Esophagus squamous epithelium (tissue), 4 donors: ENCODE data around the gene MIEF2.

Source experiments
- POLR2A ChIP-seq, 4 donors: fragments of 450-650 bp; IDR thresholded peaks; one replicate each; pipeline ENCODE4 v1.6.1; 2017; ENCODE audit warnings: antibody characterized with exemption in 4 of 4, mild to moderate bottlenecking in 4 of 4, moderate library complexity in 3 of 4
- TF ChIP-seq, protein P1 (sequence below), 6 experiments: fragments of 450-650 bp in 4 of 6; fragments of 200-600 bp in 2 of 6; sonication (generic) in 2 of 6; IDR thresholded peaks; one replicate each; pipeline ENCODE4 v1.5.1; 2016 to 2019; ENCODE audit warnings: antibody characterized with exemption in 6 of 6, mild to moderate bottlenecking in 4 of 6, moderate library complexity in 4 of 6

DNA sequence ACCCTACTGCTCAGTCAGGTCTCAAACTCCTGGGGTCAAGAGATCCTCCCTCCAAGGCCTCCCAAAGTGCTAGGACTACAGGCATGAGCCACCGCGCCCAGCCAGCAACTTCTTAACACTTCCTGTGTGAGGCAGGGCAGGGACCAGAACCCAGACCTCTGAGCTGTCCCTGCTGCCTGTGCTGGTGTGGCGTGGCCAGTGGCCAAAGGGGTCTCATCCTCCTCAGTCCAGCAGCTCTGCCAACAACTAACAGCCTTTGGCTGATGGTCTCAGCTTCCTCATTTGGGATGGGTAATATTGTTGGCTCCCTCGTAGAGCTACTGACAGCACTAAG, 36.4 kb upstream of the MIEF2 start:
- TF ChIP-seq, protein P1, sequence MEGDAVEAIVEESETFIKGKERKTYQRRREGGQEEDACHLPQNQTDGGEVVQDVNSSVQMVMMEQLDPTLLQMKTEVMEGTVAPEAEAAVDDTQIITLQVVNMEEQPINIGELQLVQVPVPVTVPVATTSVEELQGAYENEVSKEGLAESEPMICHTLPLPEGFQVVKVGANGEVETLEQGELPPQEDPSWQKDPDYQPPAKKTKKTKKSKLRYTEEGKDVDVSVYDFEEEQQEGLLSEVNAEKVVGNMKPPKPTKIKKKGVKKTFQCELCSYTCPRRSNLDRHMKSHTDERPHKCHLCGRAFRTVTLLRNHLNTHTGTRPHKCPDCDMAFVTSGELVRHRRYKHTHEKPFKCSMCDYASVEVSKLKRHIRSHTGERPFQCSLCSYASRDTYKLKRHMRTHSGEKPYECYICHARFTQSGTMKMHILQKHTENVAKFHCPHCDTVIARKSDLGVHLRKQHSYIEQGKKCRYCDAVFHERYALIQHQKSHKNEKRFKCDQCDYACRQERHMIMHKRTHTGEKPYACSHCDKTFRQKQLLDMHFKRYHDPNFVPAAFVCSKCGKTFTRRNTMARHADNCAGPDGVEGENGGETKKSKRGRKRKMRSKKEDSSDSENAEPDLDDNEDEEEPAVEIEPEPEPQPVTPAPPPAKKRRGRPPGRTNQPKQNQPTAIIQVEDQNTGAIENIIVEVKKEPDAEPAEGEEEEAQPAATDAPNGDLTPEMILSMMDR (IDR thresholded peaks at IDR 0.05) = no peak
- TF ChIP-seq POLR2A (IDR thresholded peaks at IDR 0.05) = no peak
